Measurements from ENCODE around the gene PCDHB2. TPM values are rescaled to one million over a fixed set of nuclear protein-coding genes. Genes with fewer than 3 reads are reported as not detected.
"Not testable (repeated sequence)": the region's sequence is repeated elsewhere in the genome, so short reads cannot be mapped to it uniquely, and the experiment has no call there.

Gene PCDHB2
- total and polyA plus RNA-seq, 2 of the 4 experiments (the other 2 are of a cell fraction), result 0.36 to 0.46 TPM

GRCh38 chr5:141123396-141124135 lies 29.2 kb downstream of the PCDHB2 start:
- H3K14ac ChIP-seq (replicated peaks; ENCODE audit: low read depth, low read length); H2BK20ac ChIP-seq (ENCODE audit: low read depth, low read length); H3K9me1 ChIP-seq (ENCODE audit: insufficient read depth, low read length); H3K56ac ChIP-seq (ENCODE audit: extremely low read depth, insufficient read depth, low read length); H4K91ac ChIP-seq (ENCODE audit: insufficient read depth, low read depth, low read length); dilution Hi-C loops (cut with HindIII; ENCODE audit: low sequenced_read_pairs, unreplicated experiment); H3K27ac ChIP-seq (ENCODE audit: insufficient read depth, low read length); H2BK120ac ChIP-seq (ENCODE audit: low read depth, low read length); H3K23ac ChIP-seq (ENCODE audit: low read depth, low read length); H3K36me3 ChIP-seq (ENCODE audit: control insufficient read depth, insufficient read depth, low read length); DNase-seq; H2AK5ac ChIP-seq (ENCODE audit: low read depth, low read length); H3K4me1 ChIP-seq (ENCODE audit: control insufficient read depth, insufficient read depth, low read length); H3K9ac ChIP-seq (ENCODE audit: low read depth, low read length); ATAC-seq (ENCODE audit: low read depth); CTCF ChIA-PET; H3K18ac ChIP-seq (ENCODE audit: low read depth, low read length); H4K20me1 ChIP-seq (ENCODE audit: insufficient read depth, low read length); POLR2A ChIA-PET (ENCODE audit: unreplicated experiment); H3K4me3 ChIP-seq (ENCODE audit: insufficient read depth, low read depth, low read length); H2AFZ ChIP-seq (replicated peaks; ENCODE audit: low read length, poor library complexity); in situ Hi-C loops (cut with MboI; ENCODE audit: low sequenced_read_pairs); H2AK9ac ChIP-seq (replicated peaks; ENCODE audit: low read depth, low read length, poor library complexity); intact Hi-C loops (cut with micrococcal nuclease); H2BK5ac ChIP-seq (ENCODE audit: low read depth, low read length, poor library complexity, severe bottlenecking); H2BK15ac ChIP-seq (ENCODE audit: low read depth, low read length); H4K5ac ChIP-seq (ENCODE audit: low read depth, low read length); H3K4ac ChIP-seq (ENCODE audit: low read depth, low read length); H3K27me3 ChIP-seq (ENCODE audit: control insufficient read depth, insufficient read depth, low read length); H3K79me1 ChIP-seq (ENCODE audit: low read depth in 1 of 2, low read length in 2 of 2); BruUV-seq (replicated peaks); H4K8ac ChIP-seq (ENCODE audit: low read depth in 2 of 2, low read length in 2 of 2); H3K4me2 ChIP-seq (ENCODE audit: low read depth, low read length): not testable (repeated sequence)
- H3K9me3 ChIP-seq (ENCODE audit: control insufficient read depth, insufficient read depth, low read length), result peaks cover 10% of the 10 kb centered on the region
- 56% methylated on average over 5 of the region's 73 CpGs; no CpG with 5 or more reads in 1 of the 2 experiments for WGBS, 2 experiments (ENCODE audit: extremely low coverage in 2 of 2, insufficient read length in 1 of 2)

Data from IMR-90 (cell line).